HEK293 (cell line): Measurements from ENCODE around the gene MBLAC1.
A peak's percentile ranks its signal among the peaks of the same experiment; 100 is the strongest.

Experiments
- BCL11A ChIP-seq: fragments of 450-650 bp; formaldehyde crosslinking; IDR thresholded peaks from 2 replicates; pipeline ENCODE4 v1.5.1; 2016; ENCODE audit warnings: low read depth, missing biosample characterization, missing genetic modification characterization
- KLF1 ChIP-seq: fragments of 450-650 bp; formaldehyde crosslinking; IDR thresholded peaks from 2 replicates; pipeline ENCODE4 v1.5.1; 2016; ENCODE audit warnings: missing biosample characterization, missing genetic modification characterization
- PRDM1 ChIP-seq: fragments of 450-650 bp; formaldehyde crosslinking; IDR thresholded peaks from 2 replicates; pipeline ENCODE4; 2016; ENCODE audit warnings: missing biosample characterization, missing genetic modification characterization
- RBAK ChIP-seq: fragments of 450-650 bp; formaldehyde crosslinking; IDR thresholded peaks from 2 replicates; pipeline ENCODE4 v1.5.1; 2016; ENCODE audit warnings: missing biosample characterization, missing genetic modification characterization
- SALL2 ChIP-seq: fragments of 450-650 bp; formaldehyde crosslinking; IDR thresholded peaks from 2 replicates; pipeline ENCODE4 v1.5.0; 2017; ENCODE audit warnings: missing biosample characterization, mild to moderate bottlenecking, missing genetic modification characterization, borderline replicate concordance
- SETDB1 ChIP-seq: IDR thresholded peaks from one replicate; pipeline ENCODE4 v1.6.1; 2017; ENCODE audit warnings: mild to moderate bottlenecking, low read length, moderate library complexity, mixed read lengths; ENCODE audit not compliant: insufficient read length
- TCF7L2 ChIP-seq: IDR thresholded peaks from 2 replicates; pipeline ENCODE4 v1.6.1; 2011; ENCODE audit warnings: low read depth, mild to moderate bottlenecking, inconsistent platforms, low read length, moderate library complexity, borderline replicate concordance
- ZBTB10 ChIP-seq: fragments of 450-650 bp; formaldehyde crosslinking; IDR thresholded peaks from 2 replicates; pipeline ENCODE4 v1.5.1; 2016; ENCODE audit warnings: missing biosample characterization, missing genetic modification characterization
- ZBTB26 ChIP-seq: fragments of 450-650 bp; formaldehyde crosslinking; optimal IDR thresholded peaks from 2 replicates; pipeline ENCODE3; 2016; ENCODE audit warnings: missing biosample characterization, mild to moderate bottlenecking, missing genetic modification characterization
- ZFP3 ChIP-seq: fragments of 450-650 bp; formaldehyde crosslinking; IDR thresholded peaks from 2 replicates; pipeline ENCODE4 v1.5.1; 2016; ENCODE audit warnings: low read depth, missing biosample characterization, missing genetic modification characterization
- ZNF114 ChIP-seq: fragments of 450-650 bp; formaldehyde crosslinking; IDR thresholded peaks from 2 replicates; pipeline ENCODE4 v1.5.0; 2017; ENCODE audit warnings: missing biosample characterization, missing genetic modification characterization
- ZNF138 ChIP-seq: fragments of 450-650 bp; formaldehyde crosslinking; IDR thresholded peaks from 2 replicates; pipeline ENCODE4 v1.5.1; 2016; ENCODE audit warnings: missing biosample characterization, missing genetic modification characterization, borderline replicate concordance
- ZNF140 ChIP-seq: fragments of 450-650 bp; formaldehyde crosslinking; IDR thresholded peaks from 2 replicates; pipeline ENCODE4 v1.5.1; 2016; ENCODE audit warnings: missing biosample characterization, missing genetic modification characterization
- ZNF19 ChIP-seq: fragments of 450-650 bp; formaldehyde crosslinking; IDR thresholded peaks from 2 replicates; pipeline ENCODE4; 2016; ENCODE audit warnings: missing biosample characterization, missing genetic modification characterization, low read depth
- ZNF223 ChIP-seq: fragments of 450-650 bp; formaldehyde crosslinking; IDR thresholded peaks from 2 replicates; pipeline ENCODE4 v1.5.1; 2016; ENCODE audit warnings: missing biosample characterization, missing genetic modification characterization
- ZNF248 ChIP-seq: fragments of 450-650 bp; formaldehyde crosslinking; IDR thresholded peaks from 2 replicates; pipeline ENCODE4 v1.5.1; 2017; ENCODE audit warnings: missing biosample characterization, missing genetic modification characterization
- ZNF266 ChIP-seq: fragments of 450-650 bp; formaldehyde crosslinking; IDR thresholded peaks from 2 replicates; pipeline ENCODE4 v1.5.1; 2016; ENCODE audit warnings: missing biosample characterization, missing genetic modification characterization, low read depth
- ZNF274 ChIP-seq, 2 experiments: fragments of 200-500 bp in 1 of 2; fragments of 450-650 bp in 1 of 2; sonication (Bioruptor generic) in 1 of 2; formaldehyde crosslinking in 1 of 2; IDR thresholded peaks; 2 replicates each; pipeline versions ENCODE4 v1.5.1 to v1.6.1; 2014 to 2016; ENCODE audit warnings: borderline replicate concordance in 1 of 2, inconsistent platforms in 1 of 2, low read length in 1 of 2, missing biosample characterization in 1 of 2, missing genetic modification characterization in 1 of 2
- ZNF529 ChIP-seq: fragments of 450-650 bp; formaldehyde crosslinking; IDR thresholded peaks from 2 replicates; pipeline ENCODE4 v1.5.1; 2017; ENCODE audit warnings: missing genetic modification characterization, missing biosample characterization; ENCODE audit not compliant: insufficient replicate concordance
- ZNF555 ChIP-seq: fragments of 450-650 bp; formaldehyde crosslinking; conservative IDR thresholded peaks from 2 replicates; pipeline ENCODE4 v1.5.1; 2017; ENCODE audit warnings: missing biosample characterization, mild to moderate bottlenecking, missing genetic modification characterization, inconsistent platforms
- ZNF623 ChIP-seq: fragments of 450-650 bp; formaldehyde crosslinking; IDR thresholded peaks from 2 replicates; pipeline ENCODE4 v1.5.1; 2016; ENCODE audit warnings: missing biosample characterization, missing genetic modification characterization
- ZNF629 ChIP-seq: fragments of 450-650 bp; formaldehyde crosslinking; IDR thresholded peaks from 2 replicates; pipeline ENCODE4 v1.5.1; 2017; ENCODE audit warnings: missing biosample characterization, missing genetic modification characterization
- ZNF664 ChIP-seq: fragments of 450-650 bp; formaldehyde crosslinking; IDR thresholded peaks from 2 replicates; pipeline ENCODE4 v1.5.1; 2016; ENCODE audit warnings: missing biosample characterization, missing genetic modification characterization
- ZNF692 ChIP-seq: fragments of 450-650 bp; formaldehyde crosslinking; IDR thresholded peaks from 2 replicates; pipeline ENCODE4 v1.5.1; 2016; ENCODE audit warnings: missing biosample characterization, missing genetic modification characterization
- ZNF777 ChIP-seq: fragments of 450-650 bp; formaldehyde crosslinking; IDR thresholded peaks from 2 replicates; pipeline ENCODE4 v1.5.1; 2017; ENCODE audit warnings: missing biosample characterization, missing genetic modification characterization, borderline replicate concordance
- TF ChIP-seq, protein P1 (sequence below): fragments of 450-650 bp; formaldehyde crosslinking; IDR thresholded peaks from 2 replicates; pipeline ENCODE4 v1.5.1; 2016; ENCODE audit warnings: missing biosample characterization, missing genetic modification characterization
- TF ChIP-seq, protein P2 (sequence below): fragments of 450-650 bp; formaldehyde crosslinking; IDR thresholded peaks from 2 replicates; pipeline ENCODE4 v1.5.1; 2016; ENCODE audit warnings: missing biosample characterization, missing genetic modification characterization, borderline replicate concordance
- TF ChIP-seq, protein P3 (sequence below): fragments of 450-650 bp; formaldehyde crosslinking; IDR thresholded peaks from 2 replicates; pipeline ENCODE4 v1.5.1; 2016; ENCODE audit warnings: missing biosample characterization, missing genetic modification characterization

MBLAC1 gene

GRCh38 chr7:100148559-100149328 lies 22.0 kb downstream of the MBLAC1 start, which contains the start of gene LAMTOR4 (continued):
- TF ChIP-seq ZNF138 (tag by site-specific recombination) (no peak), BCL11A (tag by site-specific recombination) (no peak), KLF1 (tag by site-specific recombination) (peak; percentile 35; the same call in 1 of the 2 replicates), RBAK (tag by site-specific recombination) (no peak), ZNF555 (tag by site-specific recombination) (no peak), ZNF692 (tag by site-specific recombination) (no peak), PRDM1 (tag by site-specific recombination) (no peak), ZBTB26 (tag by site-specific recombination) (peak; percentile 42), ZNF114 (tag by site-specific recombination) (no peak), ZNF266 (tag by site-specific recombination) (no peak), ZNF629 (no peak), ZNF529 (tag by site-specific recombination) (no peak), TCF7L2 (no peak), ZNF777 (tag by site-specific recombination) (no peak; the same call in 1 of the 2 replicates), SALL2 (tag by site-specific recombination) (no peak), ZNF223 (tag by site-specific recombination) (no peak), SETDB1 (no peak), ZNF248 (tag by site-specific recombination) (no peak), ZNF19 (tag by site-specific recombination) (no peak), ZNF274 (IDR thresholded peaks at IDR 0.05; ENCODE audit: low read length) (no peak), ZNF274 (tag by site-specific recombination; IDR thresholded peaks at IDR 0.05; ENCODE audit: borderline replicate concordance) (no peak), ZNF664 (tag by site-specific recombination) (no peak), ZNF623 (tag by site-specific recombination) (no peak), ZBTB10 (tag by site-specific recombination) (peak; percentile 97), ZNF140 (tag by site-specific recombination) (no peak), ZFP3 (tag by site-specific recombination) (no peak)
- TF ChIP-seq, protein P1, sequence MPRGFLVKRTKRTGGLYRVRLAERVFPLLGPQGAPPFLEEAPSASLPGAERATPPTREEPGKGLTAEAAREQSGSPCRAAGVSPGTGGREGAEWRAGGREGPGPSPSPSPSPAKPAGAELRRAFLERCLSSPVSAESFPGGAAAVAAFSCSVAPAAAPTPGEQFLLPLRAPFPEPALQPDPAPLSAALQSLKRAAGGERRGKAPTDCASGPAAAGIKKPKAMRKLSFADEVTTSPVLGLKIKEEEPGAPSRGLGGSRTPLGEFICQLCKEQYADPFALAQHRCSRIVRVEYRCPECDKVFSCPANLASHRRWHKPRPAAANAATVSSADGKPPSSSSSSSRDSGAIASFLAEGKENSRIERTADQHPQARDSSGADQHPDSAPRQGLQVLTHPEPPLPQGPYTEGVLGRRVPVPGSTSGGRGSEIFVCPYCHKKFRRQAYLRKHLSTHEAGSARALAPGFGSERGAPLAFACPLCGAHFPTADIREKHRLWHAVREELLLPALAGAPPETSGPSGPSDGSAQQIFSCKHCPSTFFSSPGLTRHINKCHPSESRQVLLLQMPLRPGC = peak; percentile 61; the same call in 1 of the 2 replicates
- TF ChIP-seq, protein P2, sequence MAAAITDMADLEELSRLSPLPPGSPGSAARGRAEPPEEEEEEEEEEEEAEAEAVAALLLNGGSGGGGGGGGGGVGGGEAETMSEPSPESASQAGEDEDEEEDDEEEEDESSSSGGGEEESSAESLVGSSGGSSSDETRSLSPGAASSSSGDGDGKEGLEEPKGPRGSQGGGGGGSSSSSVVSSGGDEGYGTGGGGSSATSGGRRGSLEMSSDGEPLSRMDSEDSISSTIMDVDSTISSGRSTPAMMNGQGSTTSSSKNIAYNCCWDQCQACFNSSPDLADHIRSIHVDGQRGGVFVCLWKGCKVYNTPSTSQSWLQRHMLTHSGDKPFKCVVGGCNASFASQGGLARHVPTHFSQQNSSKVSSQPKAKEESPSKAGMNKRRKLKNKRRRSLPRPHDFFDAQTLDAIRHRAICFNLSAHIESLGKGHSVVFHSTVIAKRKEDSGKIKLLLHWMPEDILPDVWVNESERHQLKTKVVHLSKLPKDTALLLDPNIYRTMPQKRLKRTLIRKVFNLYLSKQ (tag by site-specific recombination) = no peak; the same call in 1 of the 2 replicates
- TF ChIP-seq, protein P3, sequence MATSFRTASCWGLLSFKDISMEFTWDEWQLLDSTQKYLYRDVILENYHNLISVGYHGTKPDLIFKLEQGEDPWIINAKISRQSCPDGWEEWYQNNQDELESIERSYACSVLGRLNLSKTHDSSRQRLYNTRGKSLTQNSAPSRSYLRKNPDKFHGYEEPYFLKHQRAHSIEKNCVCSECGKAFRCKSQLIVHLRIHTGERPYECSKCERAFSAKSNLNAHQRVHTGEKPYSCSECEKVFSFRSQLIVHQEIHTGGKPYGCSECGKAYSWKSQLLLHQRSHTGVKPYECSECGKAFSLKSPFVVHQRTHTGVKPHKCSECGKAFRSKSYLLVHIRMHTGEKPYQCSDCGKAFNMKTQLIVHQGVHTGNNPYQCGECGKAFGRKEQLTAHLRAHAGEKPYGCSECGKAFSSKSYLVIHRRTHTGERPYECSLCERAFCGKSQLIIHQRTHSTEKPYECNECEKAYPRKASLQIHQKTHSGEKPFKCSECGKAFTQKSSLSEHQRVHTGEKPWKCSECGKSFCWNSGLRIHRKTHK (tag by site-specific recombination) = no peak
